HepG2 (cell line): Measurements from ENCODE around the gene CD4. TPM values are rescaled to one million over a fixed set of nuclear protein-coding genes. Genes with fewer than 3 reads are reported as not detected.

Experiments used
- ATAC-seq: fragments of 200-7000 bp; cut with Tn5 transposase; 3 replicates; pipeline ENCODE4 v1.9.1; 2020; ENCODE audit warnings: mild to moderate bottlenecking, moderate library complexity
- BruUV-seq: library from RNA; stranded (reverse); fragments of 400-500 nt; replicated peaks from 2 replicates; lab custom pipeline; 2021; lab: Mats Ljungman, UMichigan
- CTCF ChIA-PET: fragments of 300-600 bp; formaldehyde crosslinking; extraction: SDS; loops from one replicate; lab custom pipeline; 2021; ENCODE audit warnings: low total read pairs, inconsistent platforms, low intra/inter-chr PET ratio; lab: Yijun Ruan, JAX
- POLR2A ChIA-PET: fragments of 350-600 bp; sonication (Branson Sonifier 250); formaldehyde crosslinking; loops from one replicate; lab custom pipeline; 2020; ENCODE audit warnings: antibody characterized with exemption, inconsistent platforms; lab: Yijun Ruan, JAX
- DNase-seq: peaks from one replicate; pipeline ENCODE4 v3.0.0-alpha.2; 2015; ENCODE audit warnings: low spot score
- FAIRE-seq: peaks from 3 replicates; lab custom pipeline; 2011; peaks lifted over from hg19 to GRCh38; lab: Jason Lieb, UNC
- H2AFZ ChIP-seq: one replicate; pipeline ENCODE4 v1.6.1; 2011; ENCODE audit warnings: low read length, inconsistent platforms
- H3K27ac ChIP-seq: fragments of 300-600 bp; 3 replicates; pipeline ENCODE4 v1.8.0; 2011; ENCODE audit warnings: mixed run types, mild to moderate bottlenecking, mixed read lengths, low read length, inconsistent platforms; ENCODE audit not compliant: insufficient read depth; ENCODE audit errors: extremely low read length
- H3K27me3 ChIP-seq, 2 experiments: fragments of 200-600 bp in 1 of 2; 2 replicates in 1 of 2; 3 replicates in 1 of 2; pipeline versions ENCODE4 v1.6.0 to v1.8.0; 2011; ENCODE audit warnings: low read length in 2 of 2, mild to moderate bottlenecking in 2 of 2, moderate library complexity in 2 of 2, inconsistent platforms in 1 of 2; ENCODE audit not compliant: insufficient read depth in 2 of 2, control insufficient read depth in 1 of 2
- H3K36me3 ChIP-seq, 2 experiments: fragments of 200-600 bp in 1 of 2; replicated peaks in 1 of 2; 2 replicates in 1 of 2; 3 replicates in 1 of 2; pipeline versions ENCODE4 v1.5.1 to v1.8.0; 2011; ENCODE audit warnings: low read length in 2 of 2, inconsistent platforms in 1 of 2; ENCODE audit not compliant: insufficient read depth in 2 of 2, control insufficient read depth in 1 of 2
- H3K4me1 ChIP-seq: 2 replicates; pipeline ENCODE4 v1.5.1; 2012; ENCODE audit warnings: low read length, inconsistent platforms; ENCODE audit not compliant: insufficient read depth
- H3K4me2 ChIP-seq: 2 replicates; pipeline ENCODE4 v1.6.0; 2011; ENCODE audit warnings: low read depth, low read length, inconsistent platforms
- H3K4me3 ChIP-seq, 3 experiments: fragments of 200-600 bp in 1 of 3; sonication (generic), shearing (Covaris generic) in 1 of 3; replicated peaks in 1 of 3; 2 replicates each; pipeline ENCODE4 v1.5.1; 2011 to 2016; ENCODE audit warnings: low read length in 3 of 3, inconsistent platforms in 2 of 3, low read depth in 2 of 3, mild to moderate bottlenecking in 2 of 3, control low read depth in 1 of 3, mixed read lengths in 1 of 3; ENCODE audit not compliant: insufficient read depth in 1 of 3
- H3K79me2 ChIP-seq: one replicate; pipeline ENCODE4 v1.6.1; 2011; ENCODE audit warnings: low read length, inconsistent platforms; ENCODE audit not compliant: insufficient read depth
- H3K9ac ChIP-seq: 2 replicates; pipeline ENCODE4 v1.6.0; 2011; ENCODE audit warnings: mild to moderate bottlenecking, low read depth, low read length, inconsistent platforms; ENCODE audit not compliant: insufficient read depth
- H3K9me3 ChIP-seq: 2 replicates; pipeline ENCODE4 v1.5.1; 2012; ENCODE audit warnings: mild to moderate bottlenecking, low read length
- H4K20me1 ChIP-seq: 2 replicates; pipeline ENCODE4 v1.6.0; 2011; ENCODE audit warnings: inconsistent platforms, mild to moderate bottlenecking, low read length, moderate library complexity; ENCODE audit not compliant: insufficient read depth
- ELF1 ChIP-seq: sonication (generic); formaldehyde crosslinking; IDR thresholded peaks from 2 replicates; pipeline ENCODE4 v1.4.0; 2020; ENCODE audit warnings: missing genetic modification reagents
- EZH2 ChIP-seq: conservative IDR thresholded peaks from 2 replicates; pipeline ENCODE4 v1.6.1; 2012; ENCODE audit warnings: mild to moderate bottlenecking, low read depth, low read length, moderate library complexity
- HDAC1 ChIP-seq: sonication (generic); formaldehyde crosslinking; IDR thresholded peaks from 2 replicates; pipeline ENCODE4 v1.5.1; 2020; ENCODE audit warnings: mild to moderate bottlenecking, missing genetic modification reagents
- KDM1A ChIP-seq: IDR thresholded peaks from 2 replicates; pipeline ENCODE4 v1.6.1; 2016; ENCODE audit warnings: missing compliant biosample characterization
- NFIB ChIP-seq: sonication (generic); formaldehyde crosslinking; IDR thresholded peaks from 2 replicates; pipeline ENCODE4 v1.9.0; 2021; ENCODE audit warnings: missing genetic modification reagents, mild to moderate bottlenecking, borderline replicate concordance
- SMARCC2 ChIP-seq: fragments of 450-650 bp; IDR thresholded peaks from 2 replicates; pipeline ENCODE4 v1.6.1; 2017; ENCODE audit warnings: antibody characterized with exemption, mild to moderate bottlenecking
- TCF12 ChIP-seq, 2 experiments: fragments of 450-650 bp in 1 of 2; sonication (generic) in 1 of 2; formaldehyde crosslinking in 1 of 2; IDR thresholded peaks; 2 replicates each; pipeline versions ENCODE4 v1.6.1 to v1.8.0; 2017 to 2022; ENCODE audit warnings: antibody characterized with exemption in 1 of 2, mild to moderate bottlenecking in 1 of 2, missing genetic modification reagents in 1 of 2, moderate library complexity in 1 of 2
- TOE1 ChIP-seq: sonication (generic); formaldehyde crosslinking; IDR thresholded peaks from 2 replicates; pipeline ENCODE4 v1.4.0; 2020; ENCODE audit warnings: mild to moderate bottlenecking, missing genetic modification reagents
- TP53 ChIP-seq: sonication (generic); formaldehyde crosslinking; conservative IDR thresholded peaks from 2 replicates; pipeline ENCODE4 v1.4.0; 2020; ENCODE audit warnings: missing genetic modification reagents
- ZBTB4 ChIP-seq: sonication (generic); formaldehyde crosslinking; IDR thresholded peaks from 2 replicates; pipeline ENCODE4 v1.4.0; 2020; ENCODE audit warnings: missing genetic modification reagents, mild to moderate bottlenecking, borderline replicate concordance
- ZMYM4 ChIP-seq: sonication (generic); formaldehyde crosslinking; IDR thresholded peaks from 2 replicates; pipeline ENCODE4 v1.8.1; 2023; ENCODE audit warnings: mild to moderate bottlenecking, missing genetic modification reagents
- ZNF605 ChIP-seq: sonication (generic); formaldehyde crosslinking; IDR thresholded peaks from 2 replicates; pipeline ENCODE4 v1.8.0; 2022; ENCODE audit warnings: mild to moderate bottlenecking, missing genetic modification reagents
- ZNF616 ChIP-seq: sonication (generic); formaldehyde crosslinking; IDR thresholded peaks from 2 replicates; pipeline ENCODE4 v1.5.0; 2020; ENCODE audit warnings: low read depth, mild to moderate bottlenecking, missing genetic modification reagents
- ZNF782 ChIP-seq: sonication (generic); formaldehyde crosslinking; IDR thresholded peaks from 2 replicates; pipeline ENCODE4 v1.4.0; 2020; ENCODE audit warnings: missing genetic modification reagents, mild to moderate bottlenecking, borderline replicate concordance
- ZSCAN21 ChIP-seq: sonication (generic); formaldehyde crosslinking; IDR thresholded peaks from 2 replicates; pipeline ENCODE4 v1.8.0; 2022; ENCODE audit warnings: mild to moderate bottlenecking, missing genetic modification reagents, moderate library complexity, borderline replicate concordance
- WGBS: methylation state at CpG from one replicate; pipeline ENCODE4 v1.1.6; 2017; ENCODE audit warnings: low lambda C conversion rate; 5-methylcytosine and 5-hydroxymethylcytosine counted together
- in situ Hi-C: cut with HindIII; loops from 2 replicates; pipeline ENCODE4 v1.10.0; 2017; ENCODE audit warnings: low pct_unique_long_range_greater_than_20kb; ENCODE audit not compliant: extremely low pct_ligation_motif_present
- intact Hi-C: fragments of 100-400 bp; cut with micrococcal nuclease; formaldehyde crosslinking; loops from one replicate; pipeline ENCODE4 v1.10.0; 2022; ENCODE audit not compliant: unreplicated experiment
- polyA plus RNA-seq, 8 experiments: library from polyadenylated mRNA; depleted of rRNA in 3 of 8; stranded (reverse) in 7 of 8; unstranded in 1 of 8; fragments of >200 nt; fragmentation: Illumina TruSeq in 4 of 8; extraction: Trizol in 4 of 8; gene quantifications; 2 replicates each; pipeline versions ENCODE4 v1.2.1 to v1.2.3, GENCODE V29; 2011 to 2016; ENCODE audit warnings: low read depth in 4 of 8, missing spikeins in 1 of 8, mixed read lengths in 1 of 8; ENCODE audit not compliant: insufficient read depth in 1 of 8
- total RNA-seq, 5 experiments: library from RNA; depleted of rRNA; stranded (reverse); fragments of >200 nt; fragmentation: Illumina TruSeq; extraction: Trizol; gene quantifications; 2 replicates each; pipeline ENCODE4 v1.2.3, GENCODE V29; 2016; ENCODE audit warnings: low read depth in 1 of 5
- TF ChIP-seq, protein P1 (sequence below): sonication (generic); formaldehyde crosslinking; IDR thresholded peaks from 2 replicates; pipeline ENCODE4 v1.8.0; 2022; ENCODE audit warnings: missing genetic modification reagents, mild to moderate bottlenecking, moderate library complexity, borderline replicate concordance
- TF ChIP-seq, protein P2 (sequence below): sonication (generic); formaldehyde crosslinking; IDR thresholded peaks from 2 replicates; pipeline ENCODE4 v1.4.0; 2020; ENCODE audit warnings: mild to moderate bottlenecking, missing genetic modification reagents
- TF ChIP-seq, protein P3 (sequence below): sonication (generic); formaldehyde crosslinking; IDR thresholded peaks from 2 replicates; pipeline ENCODE4 v1.5.1; 2020; ENCODE audit warnings: mild to moderate bottlenecking, missing genetic modification reagents, borderline replicate concordance

Gene CD4
- total and polyA plus RNA-seq, 2 of the 13 experiments (the other 11 are each of a cell fraction or from before 2014, with no cell fraction given), result 0.07 to 0.95 TPM

DNA sequence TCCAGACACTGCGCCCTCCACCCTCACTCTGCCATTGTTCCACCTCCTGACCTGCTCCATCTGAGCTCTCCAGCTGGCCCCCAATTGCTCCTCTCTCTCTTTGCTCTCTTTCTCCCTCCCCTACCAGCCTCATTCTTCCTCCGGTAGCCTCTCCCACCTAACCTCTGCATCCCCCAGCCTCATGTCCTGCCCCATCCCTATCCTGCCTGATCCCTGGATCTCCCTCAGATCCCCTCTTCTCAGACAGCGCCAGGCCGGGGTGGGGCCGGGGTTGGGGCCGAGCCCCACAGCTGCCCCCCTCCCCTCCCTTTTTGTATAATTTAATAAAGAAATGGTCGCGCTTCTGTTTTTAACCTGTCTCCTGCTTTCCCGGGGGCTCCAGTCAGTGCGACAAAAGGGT is 18.7 kb upstream of the CD4 start:
- DNase-seq (no peak), ATAC-seq (no peak)
- in situ Hi-C loops (no loop called here), intact Hi-C loops (no loop called here)
- Histone ChIP-seq H3K4me3 (no peak overlapping the region), H3K9ac (no peak overlapping the region), H3K79me2 (peaks cover 20% of the 10 kb centered on the region), H3K4me1 (peaks cover 68% of the 10 kb centered on the region), H3K4me2 (no peak overlapping the region), H2AFZ (no peak overlapping the region)
- BruUV-seq, result no TSS peak
- CTCF ChIA-PET, result no interaction called here
- no peak for TF ChIP-seq TP53 (CRISPR knock-in tag)
- TF ChIP-seq, protein P1, sequence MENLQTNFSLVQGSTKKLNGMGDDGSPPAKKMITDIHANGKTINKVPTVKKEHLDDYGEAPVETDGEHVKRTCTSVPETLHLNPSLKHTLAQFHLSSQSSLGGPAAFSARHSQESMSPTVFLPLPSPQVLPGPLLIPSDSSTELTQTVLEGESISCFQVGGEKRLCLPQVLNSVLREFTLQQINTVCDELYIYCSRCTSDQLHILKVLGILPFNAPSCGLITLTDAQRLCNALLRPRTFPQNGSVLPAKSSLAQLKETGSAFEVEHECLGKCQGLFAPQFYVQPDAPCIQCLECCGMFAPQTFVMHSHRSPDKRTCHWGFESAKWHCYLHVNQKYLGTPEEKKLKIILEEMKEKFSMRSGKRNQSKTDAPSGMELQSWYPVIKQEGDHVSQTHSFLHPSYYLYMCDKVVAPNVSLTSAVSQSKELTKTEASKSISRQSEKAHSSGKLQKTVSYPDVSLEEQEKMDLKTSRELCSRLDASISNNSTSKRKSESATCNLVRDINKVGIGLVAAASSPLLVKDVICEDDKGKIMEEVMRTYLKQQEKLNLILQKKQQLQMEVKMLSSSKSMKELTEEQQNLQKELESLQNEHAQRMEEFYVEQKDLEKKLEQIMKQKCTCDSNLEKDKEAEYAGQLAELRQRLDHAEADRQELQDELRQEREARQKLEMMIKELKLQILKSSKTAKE, result no peak
- no peak for TF ChIP-seq KDM1A (CRISPR knock-in tag)
- TF ChIP-seq, protein P2, sequence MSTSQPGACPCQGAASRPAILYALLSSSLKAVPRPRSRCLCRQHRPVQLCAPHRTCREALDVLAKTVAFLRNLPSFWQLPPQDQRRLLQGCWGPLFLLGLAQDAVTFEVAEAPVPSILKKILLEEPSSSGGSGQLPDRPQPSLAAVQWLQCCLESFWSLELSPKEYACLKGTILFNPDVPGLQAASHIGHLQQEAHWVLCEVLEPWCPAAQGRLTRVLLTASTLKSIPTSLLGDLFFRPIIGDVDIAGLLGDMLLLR, result no peak
- no peak for TF ChIP-seq ZNF616 (CRISPR knock-in tag)
- no peak for TF ChIP-seq NFIB (CRISPR knock-in tag)
- TF ChIP-seq, protein P3, sequence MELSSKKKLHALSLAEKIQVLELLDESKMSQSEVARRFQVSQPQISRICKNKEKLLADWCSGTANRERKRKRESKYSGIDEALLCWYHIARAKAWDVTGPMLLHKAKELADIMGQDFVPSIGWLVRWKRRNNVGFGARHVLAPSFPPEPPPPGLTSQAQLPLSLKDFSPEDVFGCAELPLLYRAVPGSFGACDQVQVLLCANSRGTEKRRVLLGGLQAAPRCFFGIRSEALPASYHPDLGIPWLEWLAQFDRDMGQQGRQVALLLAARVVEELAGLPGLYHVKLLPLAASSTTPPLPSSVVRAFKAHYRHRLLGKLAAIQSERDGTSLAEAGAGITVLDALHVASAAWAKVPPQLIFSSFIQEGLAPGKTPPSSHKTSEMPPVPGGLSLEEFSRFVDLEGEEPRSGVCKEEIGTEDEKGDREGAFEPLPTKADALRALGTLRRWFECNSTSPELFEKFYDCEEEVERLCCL (CRISPR knock-in tag), result no peak
- TF ChIP-seq TCF12 (IDR thresholded peaks at IDR 0.05), result no peak
- TF ChIP-seq TCF12 (CRISPR knock-in tag; IDR thresholded peaks at IDR 0.05), result no peak
- no peak for TF ChIP-seq SMARCC2
- TF ChIP-seq ELF1 (CRISPR knock-in tag), result no peak
- no peak for TF ChIP-seq ZMYM4
- TF ChIP-seq ZNF605 (CRISPR knock-in tag), result no peak
- no peak for TF ChIP-seq HDAC1 (CRISPR knock-in tag)
- no peak for TF ChIP-seq EZH2
- TF ChIP-seq ZSCAN21 (CRISPR knock-in tag), result no peak
- no peak for TF ChIP-seq ZNF782 (CRISPR knock-in tag)
- no peak for TF ChIP-seq ZBTB4
- no peak for TF ChIP-seq TOE1 (CRISPR knock-in tag)
- TF ChIP-seq, all 625 proteins: peak for 0
- Histone ChIP-seq H3K36me3 (peaks cover 0 to 11% of the 10 kb centered on the region in 2 experiments; a peak in 1 of 5 replicates), H3K27me3 (no peaks in the 10 kb centered on the region), H3K9me3 (no peaks in the 10 kb centered on the region), H4K20me1 (0 out of 2 replicates have a peak, but pooled peaks cover 6% of the 10 kb centered on the region), H3K27ac (no peak overlapping the region)
- POLR2A ChIA-PET, result interaction anchor here (0.9 to 8.3 kb wide), 3 partner anchors 10 to 47 kb away, joined by 3 to 162 read pairs (median 4); partner anchors contain the start of genes COPS7A and MLF2
- no peak for FAIRE-seq
- 98% methylated on average over 10 of the region's 10 CpGs for WGBS
